IgD-negative memory B cell (primary cell): ENCODE results near the gene TIMM29. TPM values are rescaled to one million over a fixed set of nuclear protein-coding genes. Genes with fewer than 3 reads are reported as not detected.

Source experiments
- H3K27ac Mint-ChIP-seq, 3 donors: one replicate each; pipeline ENCODE4 v1.8.0; 2020 to 2022; ENCODE audit warnings: mild to moderate bottlenecking in 3 of 3, mixed read lengths in 3 of 3, moderate library complexity in 1 of 3
- H3K27me3 Mint-ChIP-seq: one replicate; pipeline ENCODE4 v1.8.0; 2021; ENCODE audit warnings: mixed read lengths
- H3K36me3 Mint-ChIP-seq: one replicate; pipeline ENCODE4 v1.8.0; 2020; ENCODE audit warnings: mild to moderate bottlenecking, mixed read lengths
- H3K4me1 Mint-ChIP-seq, 3 donors: one replicate each; pipeline ENCODE4 v1.8.0; 2020 to 2022; ENCODE audit warnings: mixed read lengths in 3 of 3, mild to moderate bottlenecking in 1 of 3
- H3K4me3 Mint-ChIP-seq, 4 donors: one replicate each; pipeline ENCODE4 v1.8.0; 2020 to 2022; ENCODE audit warnings: mild to moderate bottlenecking in 4 of 4, mixed read lengths in 4 of 4, moderate library complexity in 3 of 4
- H3K9me3 Mint-ChIP-seq, 3 donors: one replicate each; pipeline ENCODE4 v1.8.0; 2020 to 2021; ENCODE audit warnings: mixed read lengths in 3 of 3, mild to moderate bottlenecking in 1 of 3
- polyA plus RNA-seq: library from polyadenylated mRNA; unstranded; fragments of 300-500 nt; fragmentation: Illumina TruSeq; gene quantifications from one replicate; pipeline ENCODE4 v1.2.3, GENCODE V29; 2021

Gene TIMM29
- polyA plus RNA-seq, 1 donor from 2014 or later = 31.1 TPM

- Mint-ChIP-seq H3K27ac (no peak overlapping the region), H3K4me1 (peaks cover 11 to 26% (median 17%) of the 10 kb centered on the region in 3 donors), H3K36me3 (no peaks in the 10 kb centered on the region), H3K27me3 (no peaks in the 10 kb centered on the region), H3K9me3 (no peaks in the 10 kb centered on the region), H3K4me3 (no peak overlapping the region)
Measured at GRCh38 chr19:10976131-10976892, 47.7 kb downstream of the TIMM29 start.

GRCh38 chr19:10977742-10978092, 49.1 kb downstream of the TIMM29 start:
- Mint-ChIP-seq H3K4me1 (peaks cover 11 to 23% (median 18%) of the 10 kb centered on the region in 3 donors), H3K36me3 (no peaks in the 10 kb centered on the region), H3K27ac (no peak overlapping the region), H3K27me3 (no peaks in the 10 kb centered on the region), H3K9me3 (no peaks in the 10 kb centered on the region), H3K4me3 (no peak overlapping the region)

Other genes with a start within 250 kb of the TIMM29 start
- gene QTRT1, start 227.4 kb upstream of the TIMM29 start, polyA plus RNA-seq = 53.5 TPM
- gene DNM2, start 210.7 kb upstream of the TIMM29 start, polyA plus RNA-seq = 109 TPM
- 26.9 TPM for gene TMED1, start 92.6 kb upstream of the TIMM29 start, polyA plus RNA-seq
- gene C19orf38, start 80.4 kb upstream of the TIMM29 start, polyA plus RNA-seq = 6.5 TPM
- 1.4 TPM for gene CARM1, start 57.3 kb upstream of the TIMM29 start, polyA plus RNA-seq
- 10.2 TPM for gene YIPF2, start 172 bp upstream of the TIMM29 start, polyA plus RNA-seq
- gene SMARCA4, start 32.2 kb downstream of the TIMM29 start, polyA plus RNA-seq = 18.5 TPM
- gene LDLR, start 160.7 kb downstream of the TIMM29 start, polyA plus RNA-seq = 3.3 TPM
- gene SPC24, start 227.0 kb downstream of the TIMM29 start, polyA plus RNA-seq = not detected